Mesendoderm (in vitro differentiated cells): Measurements from ENCODE around the gene TBC1D16.

Source experiments
- DNase-seq: peaks from one replicate; pipeline ENCODE4 v3.0.0; 2013
- H2AK5ac ChIP-seq: 2 replicates; pipeline ENCODE4 v1.6.1; 2013; ENCODE audit warnings: low read length, inconsistent platforms
- H2BK120ac ChIP-seq: 2 replicates; pipeline ENCODE4 v1.6.1; 2013; ENCODE audit warnings: low read depth, mild to moderate bottlenecking, low read length, moderate library complexity, mixed read lengths
- H2BK15ac ChIP-seq: replicated peaks from 2 replicates; pipeline ENCODE4 v1.6.1; 2013; ENCODE audit warnings: low read depth, mild to moderate bottlenecking, moderate library complexity
- H2BK5ac ChIP-seq: 2 replicates; pipeline ENCODE4 v1.6.1; 2013; ENCODE audit warnings: low read length, inconsistent platforms
- H3K18ac ChIP-seq: 2 replicates; pipeline ENCODE4 v1.6.1; 2013; ENCODE audit warnings: mild to moderate bottlenecking, low read length, mixed read lengths
- H3K23ac ChIP-seq: one replicate; pipeline ENCODE4 v1.6.1; 2013; ENCODE audit warnings: low read length
- H3K27ac ChIP-seq: 2 replicates; pipeline ENCODE4 v1.5.1; 2013; ENCODE audit warnings: low read depth, mild to moderate bottlenecking, inconsistent platforms, low read length, moderate library complexity
- H3K27me3 ChIP-seq: 2 replicates; pipeline ENCODE4 v1.6.1; 2013; ENCODE audit warnings: low read length, control low read depth, mild to moderate bottlenecking, inconsistent platforms; ENCODE audit not compliant: insufficient read depth, poor library complexity
- H3K36me3 ChIP-seq: 2 replicates; pipeline ENCODE4 v1.6.1; 2013; ENCODE audit warnings: low read length, inconsistent platforms; ENCODE audit not compliant: control insufficient read depth, insufficient read depth
- H3K4ac ChIP-seq: one replicate; pipeline ENCODE4 v1.6.1; 2013; ENCODE audit warnings: low read depth, mild to moderate bottlenecking, low read length, moderate library complexity
- H3K4me1 ChIP-seq: 2 replicates; pipeline ENCODE4 v1.6.1; 2013; ENCODE audit warnings: low read depth, low read length, inconsistent platforms; ENCODE audit not compliant: control insufficient read depth
- H3K4me2 ChIP-seq: 2 replicates; pipeline ENCODE4 v1.6.1; 2013; ENCODE audit warnings: low read length
- H3K4me3 ChIP-seq: 2 replicates; pipeline ENCODE4 v1.5.1; 2013; ENCODE audit warnings: mild to moderate bottlenecking, low read length
- H3K56ac ChIP-seq: one replicate; pipeline ENCODE4 v1.6.1; 2013; ENCODE audit warnings: low read length
- H3K79me1 ChIP-seq: 2 replicates; pipeline ENCODE4 v1.6.1; 2013; ENCODE audit warnings: low read length, inconsistent platforms
- H3K79me2 ChIP-seq: 2 replicates; pipeline ENCODE4 v1.6.1; 2013; ENCODE audit warnings: mild to moderate bottlenecking, low read length; ENCODE audit not compliant: control insufficient read depth, insufficient read depth
- H3K9ac ChIP-seq: 2 replicates; pipeline ENCODE4 v1.6.1; 2013; ENCODE audit warnings: low read length, inconsistent platforms
- H4K5ac ChIP-seq: one replicate; pipeline ENCODE4 v1.6.1; 2013; ENCODE audit warnings: low read length
- H4K8ac ChIP-seq: one replicate; pipeline ENCODE4 v1.6.1; 2013; ENCODE audit warnings: low read depth, mild to moderate bottlenecking, control low read depth, low read length, moderate library complexity
- WGBS: extraction: QIAGEN DNeasy Blood & Tissue Kit; methylation state at CpG from one replicate; pipeline ENCODE4 v1.1.7; 2013; ENCODE audit warnings: low lambda C conversion rate, missing lambda C conversion rate; ENCODE audit not compliant: insufficient coverage; ENCODE audit errors: extremely low coverage; 5-methylcytosine and 5-hydroxymethylcytosine counted together

Gene TBC1D16

DNA sequence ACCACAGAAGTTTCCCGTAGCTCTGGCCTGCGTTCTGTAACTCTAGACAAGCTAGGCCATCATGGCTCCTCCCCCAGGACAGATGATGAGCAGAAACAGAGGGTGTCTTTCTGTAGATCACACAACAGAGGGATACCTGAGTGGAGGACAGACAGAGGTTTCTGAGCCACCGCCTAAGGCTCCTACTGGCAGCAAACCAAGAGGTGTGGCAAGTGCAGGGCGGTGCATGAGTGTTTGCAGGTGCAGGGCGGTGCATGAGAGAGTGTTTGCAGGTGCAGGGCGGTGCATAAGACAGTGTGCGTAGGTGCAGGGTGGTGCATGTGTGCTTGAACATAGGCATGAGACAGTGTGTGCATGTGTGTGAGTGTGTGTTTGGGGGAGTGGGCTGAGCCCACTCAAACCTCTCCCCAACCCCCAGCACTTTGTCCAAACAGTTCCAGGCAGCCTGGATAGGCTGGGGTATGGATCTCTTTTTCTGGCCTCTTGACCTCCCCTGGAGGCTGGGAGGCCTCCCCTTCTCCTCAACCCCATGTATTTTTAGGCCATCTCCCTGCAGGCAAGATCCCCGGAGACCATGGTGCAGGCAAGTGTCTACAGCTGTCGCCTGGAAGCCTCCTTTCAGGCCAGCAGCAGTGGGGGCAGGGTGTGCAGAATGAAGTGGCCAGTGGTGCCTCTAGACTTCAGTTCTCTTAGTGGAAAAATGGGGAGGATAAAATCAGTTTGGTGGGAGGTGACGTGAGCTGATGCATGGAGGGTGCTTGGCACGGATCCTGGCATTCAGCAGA, 143.0 kb downstream of the TBC1D16 start:
- no peak overlapping the region for H3K27ac ChIP-seq

DNA sequence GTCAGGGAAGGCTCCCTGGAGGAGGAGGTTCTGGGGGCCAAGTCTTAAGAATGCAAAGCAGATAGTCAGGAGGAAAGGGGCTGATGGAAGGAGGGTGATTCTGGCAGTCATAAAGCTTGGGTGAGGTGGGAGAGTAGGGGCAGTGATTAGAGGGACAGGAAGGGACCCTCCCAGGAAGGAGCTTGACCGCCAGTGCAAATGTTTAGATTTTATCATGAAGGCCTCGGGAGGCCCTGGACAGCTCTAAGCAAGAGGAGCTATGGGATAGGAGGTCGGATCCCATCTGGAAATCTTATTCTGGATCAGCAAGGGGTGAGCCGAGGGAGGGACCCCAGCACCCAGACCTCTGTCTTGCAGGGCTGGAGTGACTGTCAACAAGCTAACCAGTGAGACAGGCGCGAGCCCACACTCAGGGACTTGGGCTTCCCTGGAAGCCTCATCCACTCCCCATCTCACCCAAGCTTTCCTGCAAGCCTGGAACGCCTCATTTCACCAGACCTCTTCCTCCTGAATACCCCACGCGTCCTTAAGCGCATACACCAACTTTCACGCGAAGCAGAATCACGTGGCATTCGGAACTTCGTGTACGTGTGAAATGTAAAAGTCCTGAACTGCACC, 144.4 kb downstream of the TBC1D16 start:
- H3K27ac ChIP-seq: no peak overlapping the region
- no peak overlapping the region for H3K9ac ChIP-seq
- no peak overlapping the region for H2BK120ac ChIP-seq
- H3K79me1 ChIP-seq: no peaks in the 10 kb centered on the region
- H3K18ac ChIP-seq: no peak overlapping the region
- no peaks in the 10 kb centered on the region for H3K27me3 ChIP-seq
- WGBS: no CpG with 5 or more reads among the region's 16 CpGs
- no peak overlapping the region for H4K8ac ChIP-seq
- H3K23ac ChIP-seq: no peak overlapping the region
- no peak overlapping the region for H3K56ac ChIP-seq
- no peak overlapping the region for H4K5ac ChIP-seq
- H2BK15ac ChIP-seq: no peak overlapping the region
- no peak overlapping the region for H2AK5ac ChIP-seq
- H3K79me2 ChIP-seq: no peaks in the 10 kb centered on the region
- H3K36me3 ChIP-seq: no peaks in the 10 kb centered on the region
- no peak overlapping the region for H3K4me2 ChIP-seq
- no peak overlapping the region for H3K4ac ChIP-seq
- H3K4me1 ChIP-seq: no peaks in the 10 kb centered on the region
- no peak overlapping the region for H2BK5ac ChIP-seq
- no peak for DNase-seq
- no peak overlapping the region for H3K4me3 ChIP-seq

More for the DNA sequence above, 143.0 kb downstream of the TBC1D16 start:
- Histone ChIP-seq H3K23ac (no peak overlapping the region), H3K56ac (no peak overlapping the region), H4K5ac (no peak overlapping the region), H3K4me3 (no peak overlapping the region), H3K4ac (no peak overlapping the region), H3K79me1 (no peaks in the 10 kb centered on the region), H3K9ac (no peak overlapping the region), H2BK5ac (no peak overlapping the region), H3K27me3 (no peaks in the 10 kb centered on the region), H4K8ac (no peak overlapping the region), H2AK5ac (no peak overlapping the region), H3K79me2 (no peaks in the 10 kb centered on the region), H3K4me2 (no peak overlapping the region), H3K18ac (no peak overlapping the region), H2BK15ac (no peak overlapping the region), H2BK120ac (no peak overlapping the region), H3K4me1 (no peaks in the 10 kb centered on the region), H3K36me3 (no peaks in the 10 kb centered on the region)
- WGBS: no CpG with 5 or more reads among the region's 11 CpGs
- DNase-seq: no peak

DNA sequence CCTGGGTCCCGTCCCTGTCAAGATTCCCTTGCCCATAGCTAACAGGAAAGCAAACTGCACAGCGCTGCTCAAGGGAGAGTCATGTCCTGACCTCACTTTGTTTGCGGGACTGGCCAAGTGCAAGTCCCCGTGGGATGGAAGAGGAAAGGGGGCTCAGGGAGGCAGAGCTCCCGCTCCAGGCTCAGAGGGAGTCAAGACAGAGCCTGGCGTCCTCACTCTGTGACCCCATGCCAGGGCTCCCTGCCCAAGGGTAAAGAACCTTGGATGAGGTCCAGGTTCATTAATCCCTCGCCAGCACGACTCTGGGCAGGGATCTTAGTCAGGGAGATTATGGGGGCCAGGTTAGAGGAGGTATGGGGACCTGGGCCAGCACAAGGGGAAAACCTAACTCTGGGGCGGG, 145.0 kb downstream of the TBC1D16 start:
- Histone ChIP-seq H3K4me3 (no peak overlapping the region), H3K4ac (no peak overlapping the region), H3K4me2 (no peak overlapping the region), H3K36me3 (no peaks in the 10 kb centered on the region), H3K4me1 (no peaks in the 10 kb centered on the region), H2BK120ac (no peak overlapping the region), H3K56ac (no peak overlapping the region), H3K27me3 (no peaks in the 10 kb centered on the region), H3K9ac (no peak overlapping the region), H3K79me1 (no peaks in the 10 kb centered on the region), H3K23ac (no peak overlapping the region), H4K8ac (no peak overlapping the region), H3K18ac (no peak overlapping the region), H2BK5ac (no peak overlapping the region), H4K5ac (no peak overlapping the region), H3K79me2 (no peaks in the 10 kb centered on the region), H2AK5ac (no peak overlapping the region), H3K27ac (no peak overlapping the region), H2BK15ac (no peak overlapping the region)
- WGBS: no CpG with 5 or more reads among the region's 9 CpGs
- no peak for DNase-seq

DNA sequence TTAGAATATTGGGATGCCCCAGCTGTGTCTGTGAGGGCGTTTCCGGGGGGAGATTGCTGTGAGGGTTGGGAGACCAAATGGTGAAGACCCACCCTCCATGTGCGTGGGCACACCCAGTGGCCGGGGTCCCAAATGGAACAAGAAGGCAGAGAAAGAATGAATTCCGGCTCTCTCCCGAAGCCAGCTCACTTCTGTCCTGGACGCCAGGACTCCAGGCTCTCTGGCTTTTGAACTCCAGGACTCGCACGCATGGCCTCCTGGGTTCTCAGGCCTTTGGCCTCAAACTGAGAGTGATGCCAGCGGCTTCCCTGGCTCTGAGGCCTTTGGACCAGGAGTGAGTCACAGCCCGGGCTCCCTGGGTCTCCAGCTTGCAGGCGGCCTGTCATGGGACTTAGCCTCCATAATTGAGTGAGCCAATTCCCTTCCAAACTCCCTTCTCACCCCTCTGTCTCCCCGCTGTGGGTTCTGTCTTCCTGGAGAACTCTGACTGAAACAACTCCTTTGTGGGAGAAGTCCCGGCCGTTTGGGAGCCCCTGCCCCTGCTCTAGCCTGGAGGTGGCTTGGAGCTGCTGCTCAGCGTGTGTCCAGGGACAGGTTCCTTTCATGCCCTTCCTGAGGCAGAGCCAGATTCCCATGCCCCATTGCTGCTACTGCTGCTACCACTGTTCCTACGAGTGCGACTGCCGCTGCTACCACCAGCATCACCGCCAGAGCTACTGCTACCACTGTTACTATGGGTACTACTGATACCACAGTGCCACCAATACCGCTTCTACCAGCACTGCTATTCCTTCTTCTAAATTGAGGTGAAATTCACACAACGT, 146.6 kb downstream of the TBC1D16 start:
- H3K36me3 ChIP-seq: no peaks in the 10 kb centered on the region
- no peak overlapping the region for H2BK15ac ChIP-seq
- no peak overlapping the region for H3K9ac ChIP-seq
- H3K79me2 ChIP-seq: no peaks in the 10 kb centered on the region
- H3K79me1 ChIP-seq: no peaks in the 10 kb centered on the region
- H3K4ac ChIP-seq: no peak overlapping the region
- H3K56ac ChIP-seq: no peak overlapping the region
- no peak for DNase-seq
- no peak overlapping the region for H2AK5ac ChIP-seq
- H4K8ac ChIP-seq: no peak overlapping the region
- H3K27ac ChIP-seq: no peak overlapping the region
- no peak overlapping the region for H4K5ac ChIP-seq
- no peak overlapping the region for H3K18ac ChIP-seq
- no peak overlapping the region for H2BK120ac ChIP-seq
- no peak overlapping the region for H3K4me2 ChIP-seq
- H3K4me3 ChIP-seq: no peak overlapping the region
- no peak overlapping the region for H3K23ac ChIP-seq
- no CpG with 5 or more reads among the region's 22 CpGs for WGBS
- H2BK5ac ChIP-seq: no peak overlapping the region
- no peaks in the 10 kb centered on the region for H3K4me1 ChIP-seq
- no peaks in the 10 kb centered on the region for H3K27me3 ChIP-seq

DNA sequence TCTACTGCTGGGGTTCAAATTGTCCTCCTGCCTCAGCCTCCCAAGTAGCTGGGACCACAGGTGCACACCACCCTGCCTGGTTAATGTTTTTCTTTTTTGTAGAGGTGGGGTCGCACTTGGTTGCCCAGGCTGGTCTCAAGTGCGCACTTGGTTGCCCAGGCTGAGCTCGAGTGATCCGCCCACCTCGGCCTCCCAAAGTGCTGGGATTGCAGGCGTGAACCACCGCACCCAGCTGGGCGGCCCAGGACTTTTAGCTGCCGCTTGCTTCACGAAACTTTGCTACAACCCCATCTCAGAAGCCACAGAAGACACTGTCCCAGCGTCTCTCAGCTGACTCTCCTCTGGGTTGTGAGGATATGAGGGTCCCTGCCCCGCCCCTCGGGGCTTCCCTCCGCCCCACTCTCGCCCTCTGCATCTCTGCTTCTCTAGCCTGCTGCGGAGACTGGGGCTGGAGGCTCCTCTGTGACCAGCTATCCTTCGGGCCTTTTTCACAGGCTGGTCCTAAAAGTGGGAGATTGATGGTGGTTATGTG, 147.6 kb downstream of the TBC1D16 start:
- no peaks in the 10 kb centered on the region for H3K36me3 ChIP-seq
- H3K4ac ChIP-seq: no peak overlapping the region
- H4K5ac ChIP-seq: no peak overlapping the region
- no peak overlapping the region for H3K27ac ChIP-seq
- WGBS: no CpG with 5 or more reads among the region's 17 CpGs
- H3K4me1 ChIP-seq: no peaks in the 10 kb centered on the region
- no peaks in the 10 kb centered on the region for H3K79me1 ChIP-seq
- H3K27me3 ChIP-seq: no peaks in the 10 kb centered on the region
- H3K23ac ChIP-seq: no peak overlapping the region
- H4K8ac ChIP-seq: no peak overlapping the region
- no peak overlapping the region for H2BK5ac ChIP-seq
- no peak overlapping the region for H3K9ac ChIP-seq
- H3K56ac ChIP-seq: no peak overlapping the region
- H3K79me2 ChIP-seq: no peaks in the 10 kb centered on the region
- H3K4me2 ChIP-seq: no peak overlapping the region
- no peak overlapping the region for H3K18ac ChIP-seq
- H2BK120ac ChIP-seq: no peak overlapping the region
- H2AK5ac ChIP-seq: no peak overlapping the region
- no peak for DNase-seq
- H3K4me3 ChIP-seq: no peak overlapping the region
- H2BK15ac ChIP-seq: no peak overlapping the region
